K562 (cell line): Measurements from ENCODE around the gene RPTOR. TPM values are rescaled to one million over a fixed set of nuclear protein-coding genes. Genes with fewer than 3 reads are reported as not detected.

ENCODE experiments used
- ATAC-seq: fragments of 200-7000 bp; cut with Tn5 transposase; 3 replicates; pipeline ENCODE4 v1.9.1; 2020; ENCODE audit warnings: moderate library complexity
- BruUV-seq: library from RNA; stranded (reverse); fragments of 400-500 nt; replicated peaks from 2 replicates; lab custom pipeline; 2021; lab: Mats Ljungman, UMichigan
- CTCF ChIA-PET: fragments of 300-600 bp; formaldehyde crosslinking; extraction: SDS; loops from one replicate; lab custom pipeline; 2021; ENCODE audit warnings: low intra/inter-chr PET ratio; lab: Yijun Ruan, JAX
- POLR2A ChIA-PET: fragments of 300-600, 350-650 bp; sonication (Branson Sonifier 250); formaldehyde crosslinking; extraction: SDS; loops from one replicate; lab custom pipeline; 2021; ENCODE audit warnings: antibody characterized with exemption, inconsistent platforms; lab: Yijun Ruan, JAX
- DNase-seq, 4 experiments: peaks; one replicate each; pipeline versions ENCODE4 v3.0.0 to v3.0.0-alpha.2; 2011 to 2018; ENCODE audit warnings: low spot score in 3 of 4, mixed read lengths in 3 of 4; ENCODE audit errors: extremely low read depth in 1 of 4
- FAIRE-seq: peaks from 2 replicates; lab custom pipeline; 2011; peaks lifted over from hg19 to GRCh38; lab: Jason Lieb, UNC
- H2AFZ ChIP-seq: 2 replicates; pipeline ENCODE4 v1.6.0; 2011; ENCODE audit warnings: low read depth, low read length, control low read depth, inconsistent platforms
- H3K27ac ChIP-seq: fragments of 200-600 bp; 3 replicates; pipeline ENCODE4 v1.8.0; 2011; ENCODE audit warnings: low read depth, mild to moderate bottlenecking, control low read depth, inconsistent platforms, low read length, moderate library complexity, mixed read lengths; ENCODE audit errors: extremely low read depth
- H3K27me3 ChIP-seq, 2 experiments: fragments of 300-600 bp in 1 of 2; 2 replicates in 1 of 2; 3 replicates in 1 of 2; pipeline versions ENCODE4 v1.6.0 to v1.8.0; 2011; ENCODE audit warnings: inconsistent platforms in 2 of 2, low read length in 2 of 2, mild to moderate bottlenecking in 1 of 2, mixed read lengths in 1 of 2, moderate library complexity in 1 of 2; ENCODE audit not compliant: control insufficient read depth in 2 of 2, insufficient read depth in 2 of 2
- H3K36me3 ChIP-seq: fragments of 300-600 bp; 3 replicates; pipeline ENCODE4 v1.8.0; 2011; ENCODE audit warnings: mild to moderate bottlenecking, low read length, inconsistent platforms; ENCODE audit not compliant: control insufficient read depth, insufficient read depth
- H3K4me1 ChIP-seq, 2 experiments: fragments of 200-600 bp in 1 of 2; replicated peaks in 1 of 2; 2 replicates in 1 of 2; 3 replicates in 1 of 2; pipeline versions ENCODE4 v1.5.1 to v1.8.0; 2011; ENCODE audit warnings: inconsistent platforms in 2 of 2, low read length in 2 of 2, mild to moderate bottlenecking in 1 of 2, mixed read lengths in 1 of 2, moderate library complexity in 1 of 2; ENCODE audit not compliant: control insufficient read depth in 2 of 2, insufficient read depth in 2 of 2
- H3K4me2 ChIP-seq: 2 replicates; pipeline ENCODE4 v1.6.1; 2011; ENCODE audit warnings: low read length, control low read depth, inconsistent platforms, mixed read lengths; ENCODE audit not compliant: insufficient read depth
- H3K4me3 ChIP-seq: fragments of 200-600 bp; sonication (generic), shearing (Covaris generic); 2 replicates; pipeline ENCODE4 v1.5.1; 2016; ENCODE audit warnings: control low read depth, inconsistent platforms
- H3K79me2 ChIP-seq: fragments of 200-600 bp; 3 replicates; pipeline ENCODE4 v1.8.0; 2011; ENCODE audit warnings: low read length, inconsistent platforms; ENCODE audit not compliant: control insufficient read depth, insufficient read depth
- H3K9ac ChIP-seq, 2 experiments: 2 replicates each; pipeline versions ENCODE4 v1.6.0 to v1.6.1; 2011; ENCODE audit warnings: low read depth in 2 of 2, low read length in 2 of 2, control low read depth in 1 of 2, inconsistent platforms in 1 of 2, mild to moderate bottlenecking in 1 of 2, mixed read lengths in 1 of 2; ENCODE audit not compliant: insufficient read depth in 1 of 2
- H3K9me1 ChIP-seq: one replicate; pipeline ENCODE4 v1.6.0; 2011; ENCODE audit warnings: inconsistent platforms, mild to moderate bottlenecking, low read length, moderate library complexity; ENCODE audit not compliant: control insufficient read depth, insufficient read depth
- H3K9me3 ChIP-seq: replicated peaks from 2 replicates; pipeline ENCODE4 v1.5.1; 2011; ENCODE audit warnings: low read depth, low read length, inconsistent platforms; ENCODE audit not compliant: control insufficient read depth, insufficient read depth
- H4K20me1 ChIP-seq: replicated peaks from 2 replicates; pipeline ENCODE4 v1.6.1; 2011; ENCODE audit warnings: low read length, inconsistent platforms, mixed read lengths; ENCODE audit not compliant: control insufficient read depth, insufficient read depth
- NONO ChIP-seq, 2 experiments: fragments of 200-400 bp in 1 of 2; fragments of 450-650 bp in 1 of 2; formaldehyde crosslinking in 1 of 2; IDR thresholded peaks; 2 replicates each; pipeline ENCODE4 v1.6.1; 2017; ENCODE audit warnings: low read depth in 2 of 2, mild to moderate bottlenecking in 2 of 2, moderate library complexity in 2 of 2, low read length in 1 of 2
- SLC30A9 ChIP-seq: fragments of 250-450 bp; sonication (Bioruptor Pico); IDR thresholded peaks from 2 replicates; pipeline ENCODE4 v1.8.0; 2022; ENCODE audit warnings: mild to moderate bottlenecking, moderate library complexity
- WGBS: fragments of 100-300 bp; shearing (Covaris generic); methylation state at CpG from one replicate; pipeline ENCODE4 v1.1.6; 2016; ENCODE audit warnings: low coverage, mixed read lengths; ENCODE audit not compliant: insufficient coverage; ENCODE audit errors: missing lambda C conversion rate; 5-methylcytosine and 5-hydroxymethylcytosine counted together
- in situ Hi-C: fragments of 300-500 bp; cut with MboI; formaldehyde crosslinking; loops from 4 replicates; pipeline ENCODE4 v1.15.0; 2018; ENCODE audit warnings: inconsistent platforms, mixed read lengths
- intact Hi-C: fragments of 100-400 bp; cut with micrococcal nuclease; formaldehyde crosslinking; loops from 2 replicates; pipeline ENCODE4 v1.14.2; 2022
- polyA plus RNA-seq, 8 experiments: library from polyadenylated mRNA; depleted of rRNA in 4 of 8; stranded (reverse) in 5 of 8; unstranded in 3 of 8; fragments of >200 nt; fragmentation: Nextera tagmentation in 2 of 8; fragmentation: Illumina TruSeq in 1 of 8; extraction: Ambion mirVana in 2 of 8; extraction: Trizol in 1 of 8; gene quantifications; 2 replicates each; pipeline versions ENCODE4 v1.2.1 to v1.2.3, GENCODE V29; 2011 to 2014; ENCODE audit warnings: inconsistent platforms in 1 of 8, missing spikeins in 1 of 8
- total RNA-seq, 7 experiments: library from RNA; depleted of rRNA in 6 of 7; stranded (reverse); fragments of >200 nt in 6 of 7; fragmentation: Illumina TruSeq in 2 of 7; extraction: Trizol in 2 of 7; gene quantifications; 2 replicates each; pipeline versions ENCODE4 v1.2.1 to v1.2.3, GENCODE V29; 2011 to 2021; ENCODE audit warnings: low replicate concordance in 1 of 7
- TF ChIP-seq, protein P1 (sequence below), 2 experiments: fragments of 200-800 bp in 1 of 2; sonication (Bioruptor generic) in 1 of 2; sonication (generic) in 1 of 2; formaldehyde crosslinking in 1 of 2; IDR thresholded peaks in 1 of 2; conservative IDR thresholded peaks in 1 of 2; 2 replicates each; pipeline versions ENCODE4 v1.5.0 to v1.6.1; 2016 to 2020; ENCODE audit warnings: missing compliant biosample characterization in 1 of 2, missing genetic modification characterization in 1 of 2, missing genetic modification reagents in 1 of 2
- TF ChIP-seq, protein P2 (sequence below): fragments of 450-650 bp; IDR thresholded peaks from 2 replicates; pipeline ENCODE4 v1.6.1; 2016; ENCODE audit warnings: missing biosample characterization, missing genetic modification characterization

Gene RPTOR
- total and polyA plus RNA-seq, 9 of the 15 experiments (the other 6 are each of a cell fraction or from before 2014, with no cell fraction given) = 0.24 to 54.1 (median 10.2) TPM

DNA sequence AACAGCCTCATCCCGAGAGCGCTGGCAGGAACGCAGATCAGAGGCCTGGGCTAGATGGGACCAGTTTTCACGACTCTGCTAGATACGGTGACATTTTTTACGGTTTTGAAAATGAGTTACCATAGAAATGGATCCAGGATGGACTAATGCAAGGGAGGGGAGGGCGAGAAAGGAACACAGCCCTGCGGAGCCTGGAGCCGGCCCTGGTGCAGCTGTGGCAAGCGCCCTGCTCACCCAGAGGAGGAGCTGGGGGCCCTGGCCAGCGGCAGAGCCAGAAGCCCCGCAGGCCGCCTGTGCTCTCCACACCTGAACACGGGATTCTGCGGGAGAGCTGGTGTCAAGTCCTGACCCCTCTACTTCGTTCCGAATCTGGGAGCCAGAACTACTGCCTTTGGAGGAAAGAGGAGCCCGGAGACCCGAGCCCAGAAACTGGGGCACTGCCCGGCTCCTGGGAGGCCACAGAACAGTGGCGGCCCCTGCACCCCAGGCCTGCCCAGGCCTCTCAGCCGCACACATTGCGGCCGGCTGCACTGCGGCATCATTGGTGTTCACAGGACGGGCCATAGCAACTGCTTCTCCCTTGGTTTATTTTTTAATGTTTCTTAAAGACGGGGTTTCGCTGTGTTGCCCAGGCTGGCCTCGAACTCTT is 358.4 kb downstream of the RPTOR start (continued):
- TF ChIP-seq, protein P1, sequence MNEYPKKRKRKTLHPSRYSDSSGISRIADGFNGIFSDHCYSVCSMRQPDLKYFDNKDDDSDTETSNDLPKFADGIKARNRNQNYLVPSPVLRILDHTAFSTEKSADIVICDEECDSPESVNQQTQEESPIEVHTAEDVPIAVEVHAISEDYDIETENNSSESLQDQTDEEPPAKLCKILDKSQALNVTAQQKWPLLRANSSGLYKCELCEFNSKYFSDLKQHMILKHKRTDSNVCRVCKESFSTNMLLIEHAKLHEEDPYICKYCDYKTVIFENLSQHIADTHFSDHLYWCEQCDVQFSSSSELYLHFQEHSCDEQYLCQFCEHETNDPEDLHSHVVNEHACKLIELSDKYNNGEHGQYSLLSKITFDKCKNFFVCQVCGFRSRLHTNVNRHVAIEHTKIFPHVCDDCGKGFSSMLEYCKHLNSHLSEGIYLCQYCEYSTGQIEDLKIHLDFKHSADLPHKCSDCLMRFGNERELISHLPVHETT (CRISPR knock-in tag; conservative IDR thresholded peaks at IDR 0.05 in 1 of 2, IDR thresholded peaks at IDR 0.05 in 1 of 2) = no peak
- TF ChIP-seq, all 486 proteins: peak for 0

DNA sequence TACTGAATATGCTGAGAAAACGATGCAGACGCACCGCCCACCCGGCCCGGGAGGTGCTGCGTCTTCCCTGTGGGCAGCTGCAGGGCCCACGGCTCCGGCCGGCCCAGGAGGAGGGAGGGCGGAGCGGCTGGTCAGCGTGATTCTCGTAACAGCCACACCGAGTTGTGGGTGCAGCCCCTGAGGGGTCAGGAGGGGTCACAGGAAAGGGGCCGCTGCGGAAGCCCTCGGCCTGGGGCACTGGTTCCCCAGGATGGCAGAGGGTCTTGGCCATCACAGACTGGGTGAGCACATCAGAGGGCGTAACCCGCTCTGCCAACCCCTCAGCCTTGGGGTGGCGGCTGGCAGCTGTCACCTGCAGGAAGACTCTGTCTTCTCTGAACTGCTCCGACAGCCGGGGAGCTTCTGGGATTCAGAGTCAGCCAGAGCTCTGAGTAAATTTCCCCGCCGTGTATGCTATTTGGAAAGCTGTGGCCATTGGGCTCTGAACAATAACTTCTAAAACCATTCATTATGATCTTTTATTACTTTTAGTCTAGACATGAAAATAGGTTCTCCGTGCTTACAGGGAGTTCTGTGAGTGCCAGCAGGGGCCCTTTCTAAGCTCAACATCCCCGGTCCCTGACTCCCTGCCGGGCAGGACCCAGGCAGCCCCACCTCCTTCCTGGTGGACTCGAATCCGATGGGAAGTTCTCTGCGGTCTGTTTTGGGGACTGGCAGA is 359.6 kb downstream of the RPTOR start:
- H3K4me2 ChIP-seq = no peak overlapping the region
- H3K4me3 ChIP-seq = no peak overlapping the region
- no peak overlapping the region for H3K27ac ChIP-seq
- WGBS = 90% methylated on average over 29 of the region's 30 CpGs
- H2AFZ ChIP-seq = no peak overlapping the region
- DNase-seq (no peak), FAIRE-seq (no peak), ATAC-seq (no peak)
- POLR2A ChIA-PET = interaction anchor here (0.5 to 0.7 kb wide), 2 partner anchors 304 to 479 kb away, joined by 3 to 4 read pairs; no protein-coding TSS in a partner anchor
- peaks cover 49% of the 10 kb centered on the region; the same call in 2 of the 3 replicates for H3K36me3 ChIP-seq
- no TSS peak for BruUV-seq
- H3K9ac ChIP-seq = peak overlapping the region in 1 of 2 experiments; percentile 13; a peak in 1 of 4 replicates
- no peaks in the 10 kb centered on the region for H3K79me2 ChIP-seq
- no peaks in the 10 kb centered on the region for H4K20me1 ChIP-seq
- H3K4me1 ChIP-seq = peaks cover 0 to 10% of the 10 kb centered on the region in 2 experiments; a peak in 1 of 5 replicates
- CTCF ChIA-PET = no interaction called here
- no peaks in the 10 kb centered on the region for H3K9me3 ChIP-seq
- intact Hi-C loops (no loop called here), in situ Hi-C loops (no loop called here)
- TF ChIP-seq, protein P2, sequence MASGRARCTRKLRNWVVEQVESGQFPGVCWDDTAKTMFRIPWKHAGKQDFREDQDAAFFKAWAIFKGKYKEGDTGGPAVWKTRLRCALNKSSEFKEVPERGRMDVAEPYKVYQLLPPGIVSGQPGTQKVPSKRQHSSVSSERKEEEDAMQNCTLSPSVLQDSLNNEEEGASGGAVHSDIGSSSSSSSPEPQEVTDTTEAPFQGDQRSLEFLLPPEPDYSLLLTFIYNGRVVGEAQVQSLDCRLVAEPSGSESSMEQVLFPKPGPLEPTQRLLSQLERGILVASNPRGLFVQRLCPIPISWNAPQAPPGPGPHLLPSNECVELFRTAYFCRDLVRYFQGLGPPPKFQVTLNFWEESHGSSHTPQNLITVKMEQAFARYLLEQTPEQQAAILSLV (tag) = no peak
- TF ChIP-seq SLC30A9 (CRISPR knock-in tag) (no peak), NONO (IDR thresholded peaks at IDR 0.05; ENCODE audit: low read depth in 2 of 2, low read length in 1 of 2) (no peak)
- no peaks in the 10 kb centered on the region for H3K9me1 ChIP-seq
- H3K27me3 ChIP-seq = no peaks in the 10 kb centered on the region
